ENCODE data around the gene CNTNAP2. TPM values are rescaled to one million over a fixed set of nuclear protein-coding genes. Genes with fewer than 3 reads are reported as not detected.

CNTNAP2 gene
- total and polyA plus RNA-seq, 2 of the 13 experiments (the other 11 are each of a cell fraction or from before 2014, with no cell fraction given): 0.40 to 0.42 TPM

GRCh38 chr7:148299350-148300276, 2183.0 kb downstream of the CNTNAP2 start (continued):
- TF ChIP-seq HNF1A (IDR thresholded peaks at IDR 0.05; ENCODE audit: low read depth): peak; percentile 66; the same call in 1 of the 2 replicates
- TF ChIP-seq HNF1A (CRISPR knock-in tag; IDR thresholded peaks at IDR 0.05; ENCODE audit: borderline replicate concordance): peak; percentile 64; the same call in 1 of the 2 replicates
- no peak for TF ChIP-seq THRA (CRISPR knock-in tag; IDR thresholded peaks at IDR 0.05; ENCODE audit: borderline replicate concordance)
- peak; percentile 46; the same call in 1 of the 2 replicates for TF ChIP-seq ONECUT2 (CRISPR knock-in tag; IDR thresholded peaks at IDR 0.05)
- no peak for TF ChIP-seq SNRNP70 (IDR thresholded peaks at IDR 0.05; ENCODE audit: low read depth, low read length)
- TF ChIP-seq RXRB (CRISPR knock-in tag; IDR thresholded peaks at IDR 0.05; ENCODE audit: borderline replicate concordance): peak; percentile 38; the same call in 1 of the 2 replicates
- no peak for TF ChIP-seq CTCF (CRISPR knock-in tag; IDR thresholded peaks at IDR 0.05)
- TF ChIP-seq NFATC3 (CRISPR knock-in tag; IDR thresholded peaks at IDR 0.05): no peak
- no peak for TF ChIP-seq TAF15 (IDR thresholded peaks at IDR 0.05; ENCODE audit: low read depth, low read length, poor library complexity, severe bottlenecking)
- 0 out of 2 replicates have a peak, but pooled peaks have one; percentile 43 for TF ChIP-seq ERF (CRISPR knock-in tag; IDR thresholded peaks at IDR 0.05)
- peak; percentile 30; the same call in 1 of the 2 replicates for TF ChIP-seq ZFY (CRISPR knock-in tag; IDR thresholded peaks at IDR 0.05)
- no peak for TF ChIP-seq CENPBD1 (CRISPR knock-in tag; IDR thresholded peaks at IDR 0.05; ENCODE audit: borderline replicate concordance, low read depth)
- peak; percentile 12; the same call in 1 of the 2 replicates for TF ChIP-seq HDAC2 (CRISPR knock-in tag; IDR thresholded peaks at IDR 0.05)
- no peak for TF ChIP-seq SMARCC2 (IDR thresholded peaks at IDR 0.05)
- TF ChIP-seq BCL6 (CRISPR knock-in tag; IDR thresholded peaks at IDR 0.05): no peak
- TF ChIP-seq HNRNPK (IDR thresholded peaks at IDR 0.05; ENCODE audit: low read depth, low read length, poor library complexity, severe bottlenecking): no peak
- no peak for TF ChIP-seq ZNF17 (CRISPR knock-in tag; IDR thresholded peaks at IDR 0.05)
